ENCODE measurements around the gene PTGES2. TPM values are rescaled to one million over a fixed set of nuclear protein-coding genes. Genes with fewer than 3 reads are reported as not detected.

PTGES2 gene
- total RNA-seq, 1 donor from 2014 or later: 60.4 TPM

GRCh38 chr9:128145536-128145935 is 18.0 kb upstream of the PTGES2 start:
- no peak for DNase-seq (ENCODE audit: low spot score, unreplicated experiment)
- no peak for TF ChIP-seq CTCF (IDR thresholded peaks at IDR 0.05; ENCODE audit: unreplicated experiment)
- no peaks in the 10 kb centered on the region for H3K4me1 Mint-ChIP-seq (ENCODE audit: low read depth)
- no peak overlapping the region for H3K4me3 Mint-ChIP-seq (ENCODE audit: low read depth)
- no peaks in the 10 kb centered on the region for H3K9me3 Mint-ChIP-seq (ENCODE audit: low read depth)
- no peak overlapping the region for H3K27ac Mint-ChIP-seq
- H3K36me3 Mint-ChIP-seq (ENCODE audit: insufficient read depth): no peaks in the 10 kb centered on the region
- peaks cover 13% of the 10 kb centered on the region for H3K27me3 Mint-ChIP-seq

DNA sequence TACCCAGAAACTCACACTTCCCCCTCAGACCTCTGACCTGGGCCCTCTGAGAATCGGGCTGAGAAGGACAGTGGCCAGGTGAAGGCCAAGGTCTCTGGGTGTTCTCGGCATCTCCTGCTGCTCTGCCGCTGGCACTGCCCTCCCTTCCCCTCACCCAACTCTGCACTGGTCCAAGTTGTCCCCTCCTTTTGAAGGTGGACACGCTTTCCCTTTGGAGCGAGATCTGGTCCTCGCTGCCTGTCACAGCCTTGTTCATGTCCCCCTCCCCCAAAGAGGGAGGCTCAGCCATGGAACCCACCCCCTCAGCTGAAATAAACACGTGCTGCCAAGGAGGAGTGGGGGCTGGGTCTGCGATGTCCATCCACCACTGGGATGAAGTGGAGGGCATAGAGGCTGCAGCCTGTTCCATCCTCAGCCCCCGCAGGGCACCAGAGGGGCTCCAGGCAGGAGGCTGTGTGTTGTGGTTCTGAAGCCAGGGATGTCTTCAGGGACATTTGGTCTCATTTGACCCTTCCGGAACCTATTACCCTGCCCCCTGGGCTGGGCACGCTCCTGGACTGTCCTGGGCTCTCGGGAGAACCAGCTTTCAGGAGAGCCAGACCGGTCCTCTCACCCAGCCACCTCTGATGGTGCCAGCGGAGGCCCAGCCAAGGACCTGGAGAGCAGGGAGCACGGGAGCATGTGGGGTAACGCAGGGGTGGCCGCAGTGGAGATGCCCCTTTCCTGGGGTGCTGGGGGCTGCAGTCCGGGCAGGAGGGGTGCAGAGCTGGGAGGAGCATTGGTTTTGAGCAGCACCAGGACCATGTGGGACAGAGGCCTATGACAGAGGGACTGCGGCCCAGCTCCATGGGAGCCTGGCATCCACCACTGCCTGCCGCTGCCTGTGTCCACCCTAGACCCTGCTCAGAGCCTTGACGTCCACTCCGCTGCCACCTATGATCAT is 17.0 kb upstream of the PTGES2 start:
- DNase-seq (ENCODE audit: low spot score, unreplicated experiment): no peak
- H3K27ac Mint-ChIP-seq: no peak overlapping the region
- H3K4me1 Mint-ChIP-seq (ENCODE audit: low read depth): no peaks in the 10 kb centered on the region
- no peak overlapping the region for H3K4me3 Mint-ChIP-seq (ENCODE audit: low read depth)
- no peak for TF ChIP-seq CTCF (IDR thresholded peaks at IDR 0.05; ENCODE audit: unreplicated experiment)
- H3K9me3 Mint-ChIP-seq (ENCODE audit: low read depth): no peaks in the 10 kb centered on the region
- H3K36me3 Mint-ChIP-seq (ENCODE audit: insufficient read depth): no peaks in the 10 kb centered on the region
- peaks cover 9% of the 10 kb centered on the region for H3K27me3 Mint-ChIP-seq

- DNase-seq (ENCODE audit: low spot score, unreplicated experiment): no peak
- no peak overlapping the region for H3K27ac Mint-ChIP-seq
- peaks cover 6% of the 10 kb centered on the region for H3K27me3 Mint-ChIP-seq
- H3K36me3 Mint-ChIP-seq (ENCODE audit: insufficient read depth): no peaks in the 10 kb centered on the region
- H3K4me1 Mint-ChIP-seq (ENCODE audit: low read depth): no peaks in the 10 kb centered on the region
- H3K4me3 Mint-ChIP-seq (ENCODE audit: low read depth): no peak overlapping the region
- TF ChIP-seq CTCF (IDR thresholded peaks at IDR 0.05; ENCODE audit: unreplicated experiment): no peak
- H3K9me3 Mint-ChIP-seq (ENCODE audit: low read depth): no peaks in the 10 kb centered on the region
Observed at GRCh38 chr9:128143525-128144238, 16.2 kb upstream of the PTGES2 start.

- Mint-ChIP-seq H3K4me3 (ENCODE audit: low read depth) (no peak overlapping the region), H3K9me3 (ENCODE audit: low read depth) (no peaks in the 10 kb centered on the region), H3K27me3 (peaks cover 10% of the 10 kb centered on the region), H3K27ac (no peak overlapping the region), H3K4me1 (ENCODE audit: low read depth) (no peaks in the 10 kb centered on the region), H3K36me3 (ENCODE audit: insufficient read depth) (no peaks in the 10 kb centered on the region)
- no peak for DNase-seq (ENCODE audit: low spot score, unreplicated experiment)
- no peak for TF ChIP-seq CTCF (IDR thresholded peaks at IDR 0.05; ENCODE audit: unreplicated experiment)
Observed at GRCh38 chr9:128142596-128142995, 15.1 kb upstream of the PTGES2 start.

GRCh38 chr9:128142061-128142460 is 14.5 kb upstream of the PTGES2 start:
- Mint-ChIP-seq H3K4me1 (ENCODE audit: low read depth) (no peaks in the 10 kb centered on the region), H3K4me3 (ENCODE audit: low read depth) (no peak overlapping the region), H3K36me3 (ENCODE audit: insufficient read depth) (no peaks in the 10 kb centered on the region), H3K9me3 (ENCODE audit: low read depth) (no peaks in the 10 kb centered on the region), H3K27ac (no peak overlapping the region), H3K27me3 (peaks cover 11% of the 10 kb centered on the region)
- DNase-seq (ENCODE audit: low spot score, unreplicated experiment): no peak
- TF ChIP-seq CTCF (IDR thresholded peaks at IDR 0.05; ENCODE audit: unreplicated experiment): no peak

Data from progenitor cell of endocrine pancreas (in vitro differentiated cells).